Right lung (tissue), 5 donors: Measurements from ENCODE around the gene HSD11B1. TPM values are rescaled to one million over a fixed set of nuclear protein-coding genes. Genes with fewer than 3 reads are reported as not detected.

ENCODE experiments used
- DNase-seq, 2 donors: peaks; one replicate each; pipeline ENCODE4 v3.0.0-alpha.2; 2013
- polyA plus RNA-seq, 5 donors: library from polyadenylated mRNA; unstranded; fragments of 120-200 nt; gene quantifications; one replicate each; pipeline versions ENCODE4 v1.2.1 to v1.2.3, GENCODE V29; 2013; ENCODE audit warnings: inconsistent platforms in 1 of 5, low replicate concordance in 1 of 5; ENCODE audit not compliant: insufficient read length in 5 of 5, insufficient read depth in 1 of 5

The HSD11B1 gene
- polyA plus RNA-seq, 5 donors = 4.6 to 9.0 (median 6.2) TPM

DNA sequence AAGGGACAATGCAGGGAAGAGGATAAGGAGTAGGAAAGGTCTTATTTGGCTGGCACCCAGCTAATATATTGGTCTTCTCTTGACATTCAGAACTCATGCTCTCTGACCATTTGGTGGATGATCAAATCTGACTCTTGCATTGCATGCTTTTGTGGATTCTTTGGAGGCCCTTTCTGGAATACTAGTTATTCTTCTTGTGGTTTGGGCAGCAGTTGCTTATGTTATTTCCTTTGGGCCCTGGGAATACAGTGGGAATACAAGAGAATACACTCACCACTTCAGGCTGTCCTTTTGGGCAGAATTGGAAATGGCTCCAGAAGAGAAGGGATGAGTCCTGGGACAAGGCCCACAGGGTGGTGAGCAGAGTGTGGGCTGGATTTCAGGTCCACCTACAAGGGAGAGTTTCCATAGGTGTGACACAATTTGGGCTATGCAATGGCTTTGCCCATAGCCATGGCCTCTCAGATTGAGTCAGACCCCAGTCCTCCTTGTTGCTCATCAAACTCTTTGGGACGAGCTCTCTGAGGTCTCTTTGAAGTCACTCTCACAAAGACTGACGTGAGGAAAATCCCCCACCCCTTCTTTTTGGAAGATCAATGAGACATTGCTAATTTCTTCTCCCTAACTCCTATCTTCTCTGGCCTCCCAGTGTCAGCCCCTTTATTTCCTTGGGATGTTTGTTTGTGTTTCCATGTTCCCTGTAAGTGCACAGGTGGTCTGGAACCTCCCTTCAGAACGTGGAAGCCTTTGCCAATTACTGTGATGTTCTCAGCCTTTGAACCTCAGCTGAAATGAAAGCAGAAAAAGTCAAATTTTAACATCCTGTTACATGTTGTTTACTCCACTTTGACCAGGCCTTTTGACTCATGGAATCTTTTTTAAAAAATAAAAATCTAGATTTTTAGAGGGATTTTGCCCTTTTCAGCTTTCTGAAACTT lies 19.4 kb downstream of the HSD11B1 start:
- no peak for DNase-seq

DNA sequence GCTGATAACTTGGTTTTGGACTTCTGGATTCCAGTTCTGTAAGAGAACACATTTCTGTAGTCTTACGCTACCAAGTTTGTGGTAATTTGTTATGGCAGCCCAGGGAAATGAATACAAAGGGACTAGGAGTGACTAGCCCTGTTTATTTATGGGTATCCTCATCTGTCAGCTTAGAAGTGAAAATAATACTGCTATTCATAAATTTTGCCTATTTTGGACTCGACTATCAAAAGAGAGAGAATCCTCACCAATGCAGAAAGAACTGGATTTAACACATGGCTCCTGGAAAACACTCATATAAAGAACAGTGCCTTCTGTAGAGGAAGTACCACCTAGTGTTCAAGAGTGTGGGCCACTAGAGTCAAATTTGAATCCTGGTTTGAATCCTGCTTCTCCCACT lies 22.6 kb downstream of the HSD11B1 start:
- no peak for DNase-seq

DNA sequence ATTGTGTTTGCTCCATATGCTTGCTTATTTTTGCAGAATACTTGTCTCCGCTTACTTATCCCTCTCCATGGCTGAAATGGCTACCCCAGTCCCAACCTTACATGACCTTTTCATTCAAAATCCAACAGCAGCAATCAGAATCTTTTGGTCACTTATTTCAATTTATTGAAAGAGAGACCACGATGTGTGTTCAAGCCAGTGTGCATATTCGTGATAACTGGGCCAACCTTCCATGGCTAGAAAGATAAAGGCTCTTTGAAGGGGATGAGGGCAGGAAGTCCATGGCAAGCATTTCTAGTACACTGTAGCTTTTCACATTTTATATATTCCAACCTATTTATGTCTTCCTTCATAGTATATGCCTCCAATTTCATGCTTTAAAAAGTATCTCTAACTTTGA lies 23.1 kb downstream of the HSD11B1 start:
- no peak for DNase-seq

DNA sequence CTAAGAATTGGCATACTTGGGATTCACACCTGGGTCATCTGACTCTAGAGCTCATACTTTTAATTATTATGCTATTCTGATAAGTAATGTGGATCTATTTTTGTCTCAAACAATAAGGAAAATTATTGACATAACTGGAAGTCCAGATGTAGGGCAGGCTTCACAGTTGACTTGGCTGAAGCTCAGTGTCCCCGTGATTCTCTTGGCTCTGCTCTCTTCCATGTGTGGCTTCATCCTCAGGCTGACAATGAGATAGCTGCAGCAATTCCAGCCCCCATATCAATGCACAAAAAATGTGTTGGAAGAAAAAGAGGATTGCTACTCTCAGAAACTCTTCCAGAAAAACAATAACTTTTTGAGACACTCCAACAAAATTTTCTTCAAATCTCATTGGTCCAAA lies 23.8 kb downstream of the HSD11B1 start:
- DNase-seq = no peak

DNA sequence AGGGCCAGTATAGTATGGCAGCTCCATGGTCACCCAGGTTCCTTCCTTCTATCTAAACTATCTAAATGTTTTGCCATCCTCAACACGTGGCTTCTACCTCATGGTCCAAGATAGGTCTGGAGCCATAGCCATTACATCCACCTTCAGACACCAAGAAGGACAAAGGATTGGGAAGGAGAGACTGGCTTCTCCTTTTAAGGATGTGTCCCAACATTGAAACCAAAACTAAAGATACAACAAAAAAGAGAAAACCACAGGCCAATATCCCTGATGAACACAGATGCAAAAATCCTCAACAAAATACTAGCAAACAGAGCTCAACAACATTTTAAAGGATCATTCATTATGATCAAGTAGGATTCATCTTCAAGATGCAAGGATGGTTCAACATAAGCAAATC lies 24.8 kb downstream of the HSD11B1 start:
- DNase-seq = no peak

DNA sequence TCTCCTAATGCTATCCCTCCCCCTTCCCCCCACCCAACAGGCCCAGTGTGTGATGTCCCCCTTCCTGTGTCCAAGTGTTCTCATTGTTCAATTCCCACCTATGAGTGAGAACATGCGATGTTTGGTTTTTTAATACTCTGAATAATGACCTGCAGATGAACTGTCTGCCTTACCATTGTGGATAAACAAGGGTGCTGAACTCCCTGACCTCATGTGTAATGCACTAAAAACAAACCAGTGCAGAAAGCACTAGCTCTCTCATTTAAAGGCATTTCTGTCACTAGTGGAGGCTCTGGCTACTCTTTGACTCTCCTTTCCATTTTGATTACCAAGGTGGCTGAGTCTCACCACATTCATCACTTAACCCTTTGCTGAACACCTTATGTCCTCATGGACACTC lies 28.1 kb downstream of the HSD11B1 start:
- DNase-seq = no peak

DNA sequence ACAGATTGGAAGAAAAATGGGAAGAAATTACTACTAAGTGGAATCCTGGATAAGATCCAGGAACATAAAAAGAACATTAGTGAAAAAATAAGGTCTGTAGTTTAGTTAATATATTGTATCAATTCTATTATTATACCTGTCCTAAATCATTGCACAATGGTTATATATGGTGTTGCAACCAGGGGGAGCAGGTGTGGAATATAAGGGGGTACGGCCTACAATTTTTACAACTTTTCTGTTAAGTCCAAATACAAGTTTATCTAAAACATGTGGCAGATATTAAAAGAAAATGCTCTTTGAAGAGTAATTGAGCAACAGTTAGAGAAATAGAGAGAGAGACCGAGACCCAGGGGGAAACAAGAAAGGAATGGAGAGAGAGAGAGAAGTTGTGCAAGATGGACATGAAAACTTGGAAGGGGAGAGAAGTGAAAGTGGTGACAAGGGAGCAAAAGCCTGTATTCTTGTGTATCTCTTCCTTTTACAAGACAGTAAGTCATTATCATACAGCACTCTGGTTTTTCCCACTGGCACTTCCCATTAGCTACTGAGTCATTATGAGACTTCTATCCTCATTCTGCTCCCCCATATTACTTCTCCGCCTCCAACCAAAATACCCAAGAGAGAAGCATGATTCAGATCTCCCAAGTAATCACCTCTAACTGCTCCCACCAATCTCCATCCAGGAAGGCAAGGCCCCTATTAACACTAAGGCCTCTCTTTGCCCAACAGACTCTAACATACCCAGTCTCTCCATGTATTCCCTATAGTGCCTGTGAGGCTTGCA lies 29.0 kb downstream of the HSD11B1 start:
- DNase-seq = no peak

DNA sequence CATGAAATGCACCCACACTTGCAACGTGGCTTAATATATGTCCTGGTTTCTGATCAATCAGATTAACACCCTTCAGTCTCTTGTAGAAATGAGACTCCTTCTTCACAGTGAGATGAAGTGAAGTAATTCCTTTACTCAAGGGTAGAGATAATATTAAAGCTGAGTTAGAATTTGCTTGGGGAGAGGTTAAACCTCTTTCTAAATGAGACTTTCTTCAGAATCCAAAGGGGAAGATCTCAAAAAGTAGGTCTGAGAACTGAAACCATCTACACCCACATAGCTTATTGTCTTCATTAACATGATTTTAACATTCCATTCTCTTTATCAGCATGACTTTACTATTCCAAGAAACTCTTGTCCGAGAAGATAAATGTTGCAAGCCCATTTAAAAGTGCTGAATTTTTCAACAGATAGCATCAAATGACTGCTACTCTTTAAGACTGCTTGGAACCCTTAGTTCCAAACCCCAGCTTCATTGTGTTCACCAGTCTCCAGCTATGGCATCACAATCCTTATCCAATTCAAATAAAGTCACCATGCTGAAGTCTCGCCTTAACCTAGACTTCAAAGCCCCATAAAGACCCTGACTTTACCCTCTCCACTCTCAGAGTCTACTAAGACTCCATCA lies 32.0 kb downstream of the HSD11B1 start:
- DNase-seq = no peak

DNA sequence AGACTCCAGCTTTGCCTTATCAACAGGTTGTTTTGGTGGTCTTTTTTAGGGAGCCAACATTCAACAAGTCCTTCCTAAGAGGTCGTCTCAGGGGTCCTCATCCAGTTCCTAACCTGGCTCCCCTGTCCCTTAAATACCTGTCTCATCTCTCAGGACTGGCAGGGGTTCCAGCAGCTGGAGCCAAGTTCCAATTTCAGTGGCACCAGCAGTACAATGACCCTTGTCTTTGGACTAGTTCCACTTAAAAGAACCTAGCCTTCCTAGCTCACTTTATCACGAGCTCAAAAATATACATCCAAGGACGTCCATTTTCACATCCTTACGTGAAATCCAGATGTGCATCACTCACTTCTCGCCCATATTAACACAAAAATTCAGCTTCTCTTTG lies 32.5 kb downstream of the HSD11B1 start:
- no peak for DNase-seq

DNA sequence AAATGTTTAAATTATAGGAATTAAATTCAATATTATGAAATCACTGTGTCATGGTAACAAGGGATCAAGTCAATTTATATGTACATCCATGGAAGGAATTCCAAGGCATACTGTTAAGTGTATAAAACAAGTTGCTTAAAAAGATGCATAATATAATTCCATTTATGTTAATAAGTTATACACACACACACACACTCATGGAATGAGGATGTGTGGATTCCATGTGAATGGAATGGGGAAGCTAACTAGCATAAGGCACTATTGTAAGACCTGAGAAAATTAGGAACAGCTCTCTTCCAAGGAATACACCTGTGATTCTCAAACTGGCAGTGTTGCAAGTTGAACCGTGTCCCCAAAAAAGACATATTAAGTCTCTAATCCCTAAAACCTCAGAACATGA lies 33.6 kb downstream of the HSD11B1 start:
- no peak for DNase-seq

DNA sequence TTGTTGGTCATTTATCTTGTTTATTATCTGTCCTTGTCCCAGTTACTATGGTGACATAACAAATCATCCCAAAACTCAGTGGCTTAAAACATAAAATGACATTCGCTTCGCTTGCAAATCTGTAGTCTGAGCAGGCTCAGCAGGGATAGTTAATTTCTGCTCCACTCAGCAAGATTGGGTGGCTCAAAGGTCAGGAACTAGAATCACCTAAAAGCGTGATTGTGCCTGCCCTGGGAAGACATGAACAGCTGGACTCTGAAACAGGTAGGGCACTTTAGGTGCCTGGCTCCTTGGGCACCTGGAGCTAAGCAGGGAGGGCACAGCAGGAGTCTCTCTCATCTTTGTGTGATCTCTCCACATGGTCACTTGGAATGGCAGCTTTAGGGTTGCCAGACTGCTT lies 36.5 kb downstream of the HSD11B1 start:
- no peak for DNase-seq

DNA sequence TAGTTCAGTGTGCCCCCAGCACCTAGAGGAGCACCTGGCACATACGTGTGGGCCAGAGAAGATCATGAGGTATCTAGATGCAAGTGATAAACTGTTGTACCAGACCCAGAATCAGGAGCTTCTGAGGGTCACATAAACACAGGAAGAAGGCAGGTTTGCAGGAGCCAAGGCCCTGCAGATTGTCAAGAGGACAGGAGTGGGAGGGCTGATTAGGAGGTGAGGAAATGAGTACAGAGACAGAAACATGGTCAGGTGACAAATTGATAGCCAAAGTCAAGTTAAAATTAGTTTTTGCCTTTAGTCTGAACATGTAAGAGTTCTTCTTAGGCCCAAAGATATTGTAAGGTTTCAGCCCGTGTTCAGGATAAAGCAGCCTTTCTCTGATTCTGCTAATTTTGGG lies 37.2 kb downstream of the HSD11B1 start:
- no peak for DNase-seq

DNA sequence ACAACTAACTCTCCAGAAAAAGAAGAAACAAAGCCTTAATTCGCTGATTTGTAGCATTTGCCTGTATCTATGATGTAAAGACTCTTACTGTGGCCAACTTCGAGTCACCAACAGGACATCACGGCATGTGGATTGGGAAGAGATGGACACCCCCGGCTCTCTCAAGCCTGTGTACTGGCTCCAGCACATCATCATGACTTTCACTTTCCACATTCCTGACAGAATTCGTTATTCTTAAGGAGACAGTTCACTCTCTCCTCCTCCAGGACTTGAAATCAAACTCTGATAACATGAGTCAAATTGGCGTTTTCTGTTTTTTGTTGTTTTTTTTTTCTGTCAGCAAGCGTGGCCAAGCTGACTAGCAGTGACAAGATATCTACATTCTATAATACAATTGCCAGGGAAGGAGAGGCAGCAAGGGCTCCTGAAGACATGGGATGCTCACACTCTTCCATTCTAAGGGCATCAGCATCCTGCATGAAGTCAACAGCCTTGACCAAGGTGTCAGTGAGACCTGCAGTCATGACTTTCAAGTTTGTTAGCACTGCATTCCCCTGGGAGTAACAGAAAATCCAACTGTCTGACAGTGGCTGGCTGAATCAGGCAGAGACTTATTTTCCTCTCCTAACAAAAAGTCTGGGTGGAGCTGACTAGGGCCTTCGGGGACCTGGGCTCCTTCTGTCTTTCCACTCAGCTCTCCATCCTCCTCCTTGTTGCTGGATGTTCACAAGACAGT lies 37.9 kb downstream of the HSD11B1 start:
- peak; percentile 18 to 45 for DNase-seq

DNA sequence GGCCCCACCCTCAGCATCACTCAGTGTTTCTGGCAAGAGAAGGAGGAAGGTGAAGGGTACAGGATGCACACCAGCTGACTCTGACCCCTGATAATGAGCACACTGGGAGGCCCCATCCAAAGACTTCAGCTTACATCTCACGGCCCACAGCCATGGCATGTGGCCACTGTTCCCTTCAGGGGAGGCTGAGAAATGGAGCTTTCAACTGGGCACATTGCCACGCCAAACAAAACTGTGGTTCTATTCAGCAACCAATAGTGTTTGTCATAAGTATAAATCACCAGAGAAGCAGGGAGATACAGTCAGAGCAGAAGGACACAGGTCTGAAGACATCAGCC lies 38.5 kb downstream of the HSD11B1 start:
- DNase-seq = no peak

DNA sequence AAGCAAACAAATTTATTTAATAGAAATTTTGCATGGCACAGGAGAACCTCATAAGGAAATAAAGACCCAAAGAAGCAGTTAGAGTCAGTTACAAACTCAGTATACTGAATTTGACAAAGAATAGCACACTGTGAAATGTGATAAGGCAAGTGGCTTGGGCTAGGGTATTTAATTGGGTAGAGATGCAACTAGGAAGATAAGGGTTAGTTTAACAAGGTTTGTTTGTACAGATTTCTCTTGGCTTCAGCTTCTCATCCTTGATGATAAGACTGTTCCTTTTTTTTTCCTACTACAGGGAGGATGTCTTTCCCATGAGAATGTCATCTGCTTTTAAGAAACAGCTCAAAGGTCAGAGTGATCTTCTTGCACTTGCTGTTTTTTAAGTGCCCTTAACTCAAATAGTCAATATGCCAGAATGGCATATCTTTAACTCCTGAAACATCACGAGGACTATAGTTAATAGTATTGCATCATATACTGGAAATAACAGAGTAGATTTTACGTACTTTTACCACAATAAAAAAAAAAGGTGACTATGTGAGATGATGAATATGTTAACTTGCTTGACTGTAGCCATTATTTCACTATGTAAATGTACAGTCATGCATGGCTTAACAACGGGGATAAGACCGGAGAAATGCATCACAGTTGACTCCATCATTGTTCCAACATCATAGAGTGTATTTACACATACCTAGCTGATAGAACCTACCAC lies 42.0 kb downstream of the HSD11B1 start:
- no peak for DNase-seq

DNA sequence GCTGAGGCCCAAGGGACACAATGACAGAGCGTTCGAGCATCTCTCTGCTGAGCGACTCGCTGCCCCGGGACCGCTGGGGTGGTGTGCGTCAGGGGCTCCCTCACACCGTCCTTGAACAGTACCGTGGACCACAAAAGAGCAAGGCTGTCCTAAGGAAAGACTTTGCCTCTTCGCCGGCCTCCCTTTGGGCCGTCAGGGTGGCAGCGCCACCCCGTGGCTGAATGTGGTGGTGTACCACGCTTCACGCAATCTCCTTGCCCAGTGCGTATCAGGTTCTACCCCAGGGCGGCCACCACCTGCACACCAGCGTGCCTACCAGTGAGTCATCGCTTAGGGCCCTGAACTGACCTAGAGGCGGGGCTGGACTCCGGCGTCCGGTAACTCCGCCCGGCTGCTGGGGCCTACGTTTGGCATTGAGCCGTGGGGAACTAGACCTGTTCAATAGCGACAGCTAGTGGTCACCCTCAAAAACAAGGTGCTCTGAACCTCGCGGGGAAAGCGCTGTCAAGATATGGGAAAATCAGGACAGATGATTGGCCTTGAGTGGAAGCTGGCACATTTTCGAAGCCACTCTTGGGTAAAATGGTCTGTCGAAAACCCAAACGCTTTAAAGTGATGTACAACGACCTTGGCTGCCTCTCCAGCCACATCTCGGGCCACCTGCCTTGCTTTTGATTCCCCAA lies 43.1 kb downstream of the HSD11B1 start:
- DNase-seq = peak; percentile 82 to 87

DNA sequence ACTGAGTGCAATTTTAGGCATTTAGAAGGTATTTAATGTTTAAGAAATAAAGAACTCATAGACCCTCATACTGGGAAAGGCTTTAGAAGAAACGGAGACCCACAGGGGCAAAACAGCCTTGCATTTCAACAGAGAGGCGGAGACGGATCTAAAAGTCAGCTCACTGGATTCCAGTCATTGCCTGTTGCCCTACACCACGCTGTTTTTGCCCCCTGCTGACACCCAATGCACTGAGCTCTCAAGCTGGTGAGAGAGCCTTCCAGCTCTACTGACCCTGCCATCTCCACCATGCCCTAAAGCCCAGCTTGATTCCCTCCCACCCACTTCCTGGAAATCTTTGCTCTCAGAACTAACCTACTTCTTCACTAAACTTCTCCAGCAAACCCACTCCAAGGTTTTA lies 44.0 kb downstream of the HSD11B1 start:
- no peak for DNase-seq

DNA sequence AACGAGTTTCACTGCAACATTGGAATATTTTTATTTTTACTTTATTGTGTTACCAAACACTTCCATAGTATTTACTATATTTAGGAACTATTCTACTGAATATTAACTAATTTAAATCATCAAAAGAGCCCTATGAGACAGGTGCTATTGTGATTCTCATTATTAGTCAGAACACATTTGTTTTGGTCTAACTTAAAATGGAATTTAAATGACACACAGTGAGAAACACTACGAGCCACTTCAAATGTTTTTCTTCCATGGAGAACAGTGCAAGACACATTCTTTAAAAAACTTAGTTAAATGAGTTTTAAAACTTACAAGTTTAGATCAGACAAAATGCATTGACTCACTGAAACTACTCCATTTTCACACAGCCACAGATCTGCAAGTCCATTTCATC lies 44.6 kb downstream of the HSD11B1 start:
- no peak for DNase-seq

DNA sequence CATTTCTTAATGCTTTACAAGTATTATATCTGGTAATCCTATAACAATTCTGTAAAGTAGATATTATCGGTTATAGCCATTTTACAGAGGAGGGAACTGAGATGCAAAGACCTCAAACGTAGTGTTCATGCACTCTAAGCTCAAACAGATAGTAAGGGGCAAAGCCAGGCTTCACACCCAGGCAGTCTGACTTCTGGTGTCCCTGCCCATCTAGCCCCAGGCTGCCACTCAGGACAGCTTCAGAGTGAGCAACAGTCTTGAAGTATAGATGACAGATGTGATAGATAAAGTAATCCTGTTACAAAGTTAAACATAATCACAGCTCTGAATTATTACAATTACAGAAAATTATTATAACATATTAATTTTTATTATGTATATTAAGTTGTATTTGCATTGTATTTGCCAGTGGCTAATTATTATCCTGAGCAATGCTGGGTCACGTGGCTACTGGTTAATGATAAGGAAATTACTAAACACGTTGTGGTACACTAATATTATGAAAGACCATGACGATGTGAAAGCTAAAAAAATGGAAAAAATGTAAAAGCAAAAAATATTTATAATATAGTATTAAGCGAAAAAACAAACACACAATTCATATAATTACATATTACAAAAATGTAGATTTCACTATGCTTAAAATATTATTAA lies 45.2 kb downstream of the HSD11B1 start:
- no peak for DNase-seq

DNA sequence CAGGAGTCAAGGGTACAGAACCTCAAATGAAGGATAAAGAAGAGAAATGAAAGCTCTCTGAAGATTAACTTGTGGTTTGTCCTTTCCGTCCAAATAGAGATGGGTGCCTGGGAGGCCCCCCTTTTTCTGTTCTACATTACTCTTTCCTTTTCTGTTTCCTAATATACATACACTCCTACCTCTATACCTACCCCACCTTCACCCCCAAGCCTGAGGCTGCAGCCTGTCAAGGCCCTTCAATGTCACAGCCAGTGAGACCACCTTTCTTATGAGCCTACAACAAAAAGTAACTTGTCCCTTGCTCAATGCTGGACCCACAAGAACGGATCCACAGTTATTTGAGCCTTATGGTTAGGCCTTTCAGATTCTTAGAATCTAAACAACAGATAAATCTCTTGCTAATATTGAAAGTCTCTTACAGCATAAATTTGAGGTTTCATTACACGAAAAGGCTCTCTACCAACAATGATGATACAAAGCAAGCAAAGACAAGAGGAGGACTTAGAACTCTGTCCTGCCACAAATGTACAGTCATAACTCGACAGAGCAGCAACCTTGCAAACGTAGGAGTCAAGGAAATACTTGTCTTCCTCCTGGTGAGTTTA lies 47.1 kb downstream of the HSD11B1 start:
- no peak for DNase-seq
